KOPT-K1 (cell line): ENCODE results near the gene GFOD1.
"Not testable (repeated sequence)": the region's sequence is repeated elsewhere in the genome, so short reads cannot be mapped to it uniquely, and the experiment has no call there.

ENCODE experiments used
- H3K27ac ChIP-seq: fragments of 200-600 bp; sonication (generic); 2 replicates; pipeline ENCODE4 v1.5.1; 2016; ENCODE audit warnings: antibody characterized with exemption, mild to moderate bottlenecking, low read depth, low read length; ENCODE audit not compliant: poor library complexity, severe bottlenecking
- H3K36me3 ChIP-seq: fragments of 200-600 bp; sonication (generic); 2 replicates; pipeline ENCODE4 v1.5.1; 2017; ENCODE audit warnings: antibody characterized with exemption, mild to moderate bottlenecking, low read length, moderate library complexity; ENCODE audit not compliant: insufficient read depth
- H3K9me3 ChIP-seq: fragments of 200-600 bp; sonication (generic); 2 replicates; pipeline ENCODE4 v1.5.1; 2017; ENCODE audit warnings: antibody characterized with exemption, low read length, mild to moderate bottlenecking; ENCODE audit not compliant: insufficient read depth, poor library complexity, severe bottlenecking

Gene GFOD1

DNA sequence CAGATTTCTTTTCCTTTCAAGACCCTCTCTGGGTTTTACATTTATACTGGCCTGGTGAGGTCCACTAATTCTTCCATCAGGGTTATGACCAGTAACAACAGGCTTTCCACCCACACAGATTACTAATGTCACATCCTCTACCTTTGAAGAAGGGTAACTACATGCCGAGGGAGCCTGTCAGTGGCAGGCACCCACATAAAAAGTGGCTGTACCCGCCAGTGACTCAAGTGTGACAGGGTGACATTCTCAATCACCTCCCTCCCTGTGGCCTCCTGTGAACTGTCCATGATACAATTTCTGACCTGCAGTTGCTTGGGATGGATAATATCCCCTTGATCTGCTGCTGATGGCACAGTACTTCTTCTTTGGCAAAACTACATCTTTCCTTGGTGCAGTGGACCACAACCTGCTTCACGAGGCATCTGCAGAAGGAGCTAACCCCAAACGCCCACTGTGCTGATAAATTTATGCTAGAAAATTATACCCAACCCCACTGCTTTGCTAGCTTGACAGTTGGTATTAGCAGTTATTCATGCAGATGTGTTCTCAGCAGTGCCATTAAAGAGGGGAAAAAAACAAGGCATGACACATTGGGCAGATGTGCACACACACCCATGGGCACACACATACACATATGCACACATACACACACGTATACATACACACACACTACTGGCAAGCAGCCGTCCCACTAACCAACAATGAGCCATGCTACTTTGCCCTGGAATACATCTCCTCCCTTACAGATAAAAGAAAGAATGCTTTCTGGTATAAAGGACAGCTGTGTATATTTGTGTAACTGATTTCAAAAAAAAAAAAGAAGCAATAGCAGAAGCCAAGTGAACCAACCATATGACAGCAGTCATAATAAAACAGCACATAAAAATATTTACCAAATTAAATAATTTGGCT, 20.8 kb downstream of the GFOD1 start:
- Histone ChIP-seq H3K9me3 (no peaks in the 10 kb centered on the region), H3K36me3 (no peaks in the 10 kb centered on the region), H3K27ac (no peak overlapping the region)

DNA sequence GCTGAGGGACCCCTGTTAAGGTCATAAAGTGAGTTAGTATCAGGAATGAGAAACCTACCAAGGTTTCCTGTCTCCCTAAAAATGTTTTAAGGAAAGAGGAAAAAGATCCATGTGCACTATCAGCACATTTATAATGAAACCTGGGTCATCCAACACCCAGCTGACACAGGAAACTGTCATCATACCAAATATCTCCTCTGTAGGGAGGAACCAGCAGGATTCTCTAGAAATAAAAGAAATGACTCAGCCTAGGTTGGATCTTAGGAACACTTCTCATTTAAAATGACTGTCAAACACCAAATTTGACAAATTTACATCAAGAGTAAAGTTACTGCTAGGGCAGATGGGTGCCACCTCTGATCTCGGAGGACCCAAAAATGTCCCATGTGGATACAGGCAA, 21.7 kb downstream of the GFOD1 start:
- Histone ChIP-seq H3K36me3 (no peaks in the 10 kb centered on the region), H3K9me3 (no peaks in the 10 kb centered on the region), H3K27ac (no peak overlapping the region)

DNA sequence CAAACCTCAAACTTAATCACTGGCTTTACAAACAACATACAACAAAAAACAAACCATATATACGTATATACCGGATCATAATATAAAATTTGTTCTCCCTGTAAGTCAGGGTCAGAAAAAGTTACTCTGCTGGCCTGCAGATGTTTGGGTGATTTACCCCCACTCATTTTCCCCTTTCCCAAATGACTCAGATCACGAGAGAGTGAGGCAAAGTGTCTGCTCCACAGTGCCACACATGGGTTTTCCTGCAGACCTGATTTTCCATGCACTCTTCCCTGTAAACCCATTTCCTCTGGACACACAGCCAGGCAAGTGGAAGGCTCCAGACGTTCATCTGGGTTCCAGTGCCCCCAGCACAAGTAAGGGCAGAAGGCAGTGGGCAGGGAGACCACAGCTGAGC, 23.5 kb downstream of the GFOD1 start:
- no peaks in the 10 kb centered on the region for H3K9me3 ChIP-seq
- H3K36me3 ChIP-seq, result no peaks in the 10 kb centered on the region
- H3K27ac ChIP-seq, result no peak overlapping the region

DNA sequence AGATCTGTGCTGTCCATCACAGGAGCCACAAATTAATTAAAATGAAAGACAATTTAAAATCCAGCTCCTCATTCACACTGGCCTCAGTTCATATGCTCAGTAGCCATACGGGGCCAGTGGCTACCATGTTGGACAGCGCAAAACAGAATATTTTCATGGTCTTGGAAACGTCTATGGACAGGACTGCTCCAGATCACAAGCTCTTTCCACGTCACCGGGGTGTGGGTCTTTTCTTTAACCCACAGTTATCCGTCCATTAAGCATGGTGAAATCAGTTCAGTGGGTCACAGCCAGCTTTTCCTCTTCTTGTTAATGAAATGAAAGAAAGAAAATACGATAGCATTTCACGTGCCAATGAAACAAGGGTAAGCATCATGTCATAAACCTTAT, 24.1 kb downstream of the GFOD1 start:
- H3K36me3 ChIP-seq, result no peaks in the 10 kb centered on the region
- peak overlapping the region; percentile 50 for H3K27ac ChIP-seq
- H3K9me3 ChIP-seq, result no peaks in the 10 kb centered on the region

DNA sequence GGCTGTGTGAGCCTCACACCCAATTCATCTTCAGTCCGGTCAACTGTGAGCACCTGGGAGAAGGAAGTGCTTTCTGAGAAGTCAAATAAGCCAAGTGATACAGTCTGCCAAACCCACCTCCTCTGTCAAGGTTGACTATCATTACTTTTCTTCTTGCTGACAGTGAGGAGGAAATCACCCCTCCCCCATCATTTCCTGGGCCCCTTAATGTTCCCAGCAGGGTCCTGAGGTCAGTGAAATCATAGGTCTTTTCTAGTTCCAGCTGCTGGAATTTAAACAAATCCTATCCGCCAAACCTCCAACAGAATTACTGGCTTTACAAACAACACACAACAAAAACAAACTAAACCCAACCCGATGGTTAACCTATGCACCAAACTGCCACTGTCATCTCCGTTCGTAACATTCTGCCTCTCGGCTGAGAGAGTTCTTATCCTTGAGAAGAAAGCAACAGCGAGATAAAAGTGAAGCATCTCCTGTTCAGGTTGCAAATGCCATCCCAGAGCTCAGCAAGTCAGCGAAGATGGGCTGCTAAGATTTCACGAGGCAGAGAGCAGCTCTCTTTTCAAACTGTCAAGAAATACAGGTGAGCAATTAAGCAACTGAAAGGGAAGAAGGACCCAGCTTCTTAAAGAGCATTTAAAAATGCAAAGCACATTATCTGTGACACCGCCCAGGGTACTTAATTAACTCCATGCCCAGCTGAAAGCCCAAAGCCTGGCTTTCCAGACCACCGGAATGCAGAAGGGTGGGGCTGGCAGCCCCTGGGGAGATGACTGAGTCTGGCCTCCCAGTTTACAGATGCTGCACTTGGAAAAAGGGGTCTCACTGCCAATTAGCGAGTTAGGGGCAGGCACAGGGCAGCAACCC, 24.7 kb downstream of the GFOD1 start:
- Histone ChIP-seq H3K27ac (peak overlapping the region; percentile 50), H3K9me3 (no peaks in the 10 kb centered on the region), H3K36me3 (no peaks in the 10 kb centered on the region)

DNA sequence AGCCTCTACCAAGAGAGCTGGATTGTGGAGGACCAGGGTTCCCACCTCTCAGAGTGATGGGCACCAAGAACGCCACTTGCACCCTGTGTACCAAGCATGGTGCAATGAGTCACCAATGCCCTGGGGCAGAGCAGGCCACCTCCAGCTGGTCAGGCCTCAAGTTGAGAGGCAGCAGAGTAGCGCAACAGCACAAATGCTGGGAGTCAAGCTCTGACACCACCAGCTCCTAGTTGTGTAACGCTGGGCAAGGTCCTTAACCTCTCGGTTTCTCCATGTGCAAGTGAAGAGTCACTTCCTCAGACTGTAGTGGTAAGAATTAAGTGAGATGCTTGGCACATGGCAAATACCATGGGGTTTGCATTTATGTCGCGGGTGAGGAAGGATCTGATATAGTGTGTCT, 25.6 kb downstream of the GFOD1 start:
- Histone ChIP-seq H3K27ac (peak overlapping the region; percentile 50), H3K36me3 (no peaks in the 10 kb centered on the region), H3K9me3 (no peaks in the 10 kb centered on the region)

DNA sequence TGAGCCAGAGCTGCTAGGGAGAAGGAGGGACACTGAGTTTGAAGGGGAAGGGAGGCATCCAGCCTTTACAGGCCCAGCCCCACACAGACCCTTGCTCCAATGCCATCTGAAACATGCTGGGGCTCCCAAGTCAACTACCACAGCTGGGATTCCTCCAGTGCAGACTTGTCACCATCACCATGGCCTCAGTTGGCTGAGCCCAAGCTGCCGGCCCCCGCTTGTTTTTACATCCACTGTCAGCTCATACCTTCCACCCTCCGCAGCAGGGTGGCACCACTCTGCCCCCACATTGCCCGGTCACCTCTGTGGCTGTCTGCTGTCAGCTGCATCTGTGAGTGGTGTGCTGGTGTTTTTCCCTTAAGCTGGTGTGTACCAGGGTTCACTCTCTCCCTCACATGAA, 26.1 kb downstream of the GFOD1 start:
- H3K9me3 ChIP-seq, result no peaks in the 10 kb centered on the region
- no peaks in the 10 kb centered on the region for H3K36me3 ChIP-seq
- peak overlapping the region; percentile 50 for H3K27ac ChIP-seq

DNA sequence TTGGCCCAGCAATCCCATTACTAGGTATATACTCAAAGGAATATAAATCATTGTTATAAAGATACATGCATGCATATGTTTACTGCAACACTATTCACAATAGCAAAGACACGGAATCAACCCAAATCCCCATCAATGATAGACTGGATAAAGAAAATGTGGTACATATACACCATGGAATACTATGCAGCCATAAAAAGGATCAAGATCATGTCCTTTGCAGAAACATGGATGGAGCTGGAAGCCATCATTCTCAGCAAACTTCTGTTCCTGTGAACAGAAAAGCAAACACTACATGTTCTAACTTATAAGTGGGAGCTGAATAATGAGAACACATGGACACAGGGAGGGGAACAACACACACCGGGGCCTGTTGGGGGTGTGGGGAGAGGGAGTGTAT, 27.1 kb downstream of the GFOD1 start:
- H3K27ac ChIP-seq, H3K36me3 ChIP-seq: not testable (repeated sequence)

DNA sequence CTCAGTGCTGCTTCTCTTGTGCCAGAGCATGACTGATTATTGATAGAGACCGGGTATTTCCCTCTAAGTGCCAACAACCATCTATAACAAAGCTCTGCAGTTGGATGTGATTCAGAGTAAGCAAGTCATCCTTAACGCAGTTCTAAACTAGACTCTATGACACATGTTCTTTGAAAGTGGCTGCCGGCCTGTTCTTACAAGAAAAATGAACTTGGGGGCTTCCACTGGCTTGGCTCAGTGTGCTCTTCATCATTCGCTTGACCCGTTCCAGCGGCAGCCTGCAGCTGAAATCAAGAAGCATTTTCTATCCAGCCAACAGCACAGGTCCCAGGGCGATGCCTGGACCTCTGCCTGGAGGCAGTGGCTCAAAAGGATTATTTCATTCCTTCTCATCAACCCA, 29.8 kb downstream of the GFOD1 start:
- Histone ChIP-seq H3K36me3 (no peaks in the 10 kb centered on the region), H3K9me3 (no peaks in the 10 kb centered on the region), H3K27ac (no peak overlapping the region)

More for the DNA sequence above, 27.1 kb downstream of the GFOD1 start:
- not testable (repeated sequence) for H3K9me3 ChIP-seq

DNA sequence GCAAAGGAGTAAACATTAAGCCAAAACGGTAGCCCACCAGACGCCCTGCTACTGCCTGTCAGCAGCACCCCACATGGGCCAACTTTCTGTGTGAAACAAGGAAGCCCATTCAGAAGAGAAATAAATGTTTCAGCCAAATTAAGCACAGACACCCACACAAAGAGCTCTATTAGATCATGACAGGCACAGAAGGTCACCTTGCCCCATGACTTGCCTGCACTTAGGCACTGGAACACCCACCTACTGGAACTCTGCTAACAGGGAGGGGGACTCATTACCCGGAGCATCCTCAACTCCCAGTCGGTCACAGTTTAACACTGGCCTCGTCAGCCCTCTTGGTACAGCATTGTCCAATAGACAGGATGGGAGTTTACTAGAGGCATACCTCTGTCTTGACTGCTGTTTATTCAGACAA, 31.8 kb downstream of the GFOD1 start:
- H3K9me3 ChIP-seq, result no peaks in the 10 kb centered on the region
- no peak overlapping the region for H3K27ac ChIP-seq
- no peaks in the 10 kb centered on the region for H3K36me3 ChIP-seq

DNA sequence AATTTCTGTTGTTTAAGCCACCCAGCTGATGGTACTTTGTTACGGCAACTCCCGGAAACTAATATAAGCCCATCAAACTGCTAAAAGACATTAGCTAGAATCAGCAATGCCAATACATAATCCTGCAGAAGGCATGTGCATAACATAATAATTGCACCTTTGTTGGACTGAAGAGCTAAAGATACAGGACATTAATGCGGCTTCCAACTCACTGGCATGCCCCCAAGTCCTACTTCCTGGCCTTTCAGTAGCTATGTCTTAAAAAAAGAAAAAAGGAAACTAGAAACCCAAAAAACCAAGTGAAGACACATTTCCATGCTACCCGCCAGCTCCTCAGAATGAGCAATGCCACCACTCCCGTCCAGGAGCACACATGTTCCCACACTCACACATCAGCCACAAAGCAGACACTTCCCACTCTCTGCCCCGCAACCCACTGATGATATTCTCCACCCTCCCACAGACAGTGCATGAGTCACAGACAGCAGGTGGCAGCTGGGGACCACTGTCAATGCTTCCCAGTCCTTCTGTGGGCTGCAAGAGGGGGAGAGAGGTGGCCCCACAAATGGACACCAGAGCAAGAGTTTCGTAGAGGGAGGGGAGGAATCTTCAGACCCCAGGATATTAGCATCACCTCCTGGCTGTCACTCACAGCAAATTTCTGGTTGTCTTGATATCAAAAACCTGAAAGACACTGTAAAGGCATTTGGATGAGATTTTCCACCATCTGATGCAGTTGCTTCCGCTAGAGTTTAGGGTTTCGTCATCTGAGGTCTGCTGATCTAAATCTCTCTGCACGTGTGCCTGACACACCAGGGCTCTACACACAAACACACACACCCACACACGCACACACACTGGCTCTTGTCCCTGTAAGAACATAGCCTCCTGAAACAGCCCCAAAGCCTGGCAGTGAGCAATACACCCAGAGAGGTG, 32.8 kb downstream of the GFOD1 start:
- Histone ChIP-seq H3K36me3 (no peaks in the 10 kb centered on the region), H3K27ac (peak overlapping the region; percentile 30), H3K9me3 (no peaks in the 10 kb centered on the region)

DNA sequence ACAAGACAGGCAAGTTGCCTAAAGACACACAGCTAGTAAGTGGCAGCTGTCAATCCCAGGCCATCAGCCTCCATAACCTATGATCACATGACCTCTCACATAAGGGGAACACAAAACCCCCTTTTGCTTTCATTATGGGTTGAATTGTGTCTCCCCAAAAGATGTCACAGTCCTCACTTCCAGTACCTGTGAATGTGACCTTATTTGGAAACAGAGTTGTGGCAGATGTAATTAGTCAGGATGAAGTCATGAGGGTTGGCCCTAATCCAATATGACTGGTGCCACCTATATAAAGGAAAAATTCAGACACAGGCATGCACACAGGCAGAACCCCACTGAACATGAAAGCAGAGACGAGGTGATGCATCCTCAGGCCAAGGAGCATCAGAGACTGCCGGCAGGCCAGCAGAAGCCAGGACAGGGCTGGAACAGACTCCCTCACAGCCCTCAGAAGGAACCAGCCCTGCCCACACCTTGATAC, 33.6 kb downstream of the GFOD1 start:
- Histone ChIP-seq H3K36me3 (no peaks in the 10 kb centered on the region), H3K9me3 (no peaks in the 10 kb centered on the region), H3K27ac (no peak overlapping the region)

DNA sequence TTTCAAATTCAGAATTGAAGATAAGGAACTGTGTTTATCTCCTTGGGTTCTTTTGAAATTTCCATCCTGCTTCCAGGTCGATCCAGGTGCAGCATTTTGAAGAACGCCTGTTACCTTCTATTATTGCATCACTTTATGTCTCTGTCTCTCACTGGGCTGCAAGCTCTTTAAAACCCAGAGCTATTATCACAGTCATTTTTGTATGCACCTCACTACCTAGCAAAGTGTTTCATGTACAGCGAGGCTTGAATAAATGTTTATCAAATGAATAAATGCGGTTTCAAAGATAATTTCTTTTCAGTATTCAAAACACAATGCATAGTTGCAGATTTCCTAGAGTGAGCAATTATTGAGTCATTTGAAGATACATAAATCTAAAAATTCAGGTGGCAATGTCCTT, 34.2 kb downstream of the GFOD1 start:
- Histone ChIP-seq H3K27ac (no peak overlapping the region), H3K9me3 (no peaks in the 10 kb centered on the region)

DNA sequence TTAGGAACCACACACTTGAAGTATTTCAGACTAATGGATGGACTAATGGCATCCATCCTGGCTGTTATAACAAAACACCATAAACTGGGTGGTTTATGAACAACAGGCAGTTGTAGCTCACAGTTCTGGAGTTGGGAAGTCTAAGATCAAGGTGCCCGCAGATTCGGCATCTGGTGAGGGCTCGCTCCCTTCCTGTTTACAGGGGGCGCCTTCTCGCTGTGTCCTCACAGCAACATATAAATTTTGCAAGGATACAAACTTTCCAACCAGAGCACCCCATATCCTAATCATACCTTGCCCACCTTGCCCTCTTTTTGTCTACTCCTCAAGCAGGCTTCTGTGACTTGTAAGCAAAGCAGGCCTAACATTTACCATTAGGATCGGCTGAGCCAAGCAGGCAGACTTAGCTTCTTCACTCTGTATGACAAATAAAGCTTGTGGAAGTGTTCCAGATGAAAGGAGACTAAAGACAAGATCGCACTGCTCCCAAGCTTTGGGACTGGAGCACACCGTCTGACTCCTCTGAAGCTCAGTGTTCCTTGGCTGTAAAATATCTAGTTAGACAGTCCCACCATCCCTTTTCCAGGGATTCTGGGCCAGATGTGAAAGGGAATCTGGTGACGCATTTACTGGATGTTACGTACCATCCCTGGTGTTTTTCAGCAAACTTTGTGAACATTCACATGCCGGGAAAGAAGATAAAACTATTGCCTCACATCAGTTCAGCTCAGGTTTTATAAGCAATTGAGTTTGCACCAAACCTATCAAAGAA, 34.9 kb downstream of the GFOD1 start:
- no peak overlapping the region for H3K27ac ChIP-seq
- H3K9me3 ChIP-seq, result no peaks in the 10 kb centered on the region
- no peaks in the 10 kb centered on the region for H3K36me3 ChIP-seq

More for the DNA sequence above, 34.2 kb downstream of the GFOD1 start:
- no peaks in the 10 kb centered on the region for H3K36me3 ChIP-seq
